ENCODE results near the gene ANKRD60. TPM values are rescaled to one million over a fixed set of nuclear protein-coding genes. Genes with fewer than 3 reads are reported as not detected.

The ANKRD60 gene
- total and polyA plus RNA-seq, 8 donors = not detected

GRCh38 chr20:58233393-58233792 lies 4.9 kb upstream of the ANKRD60 start:
- intact Hi-C loops (cut with DNase I) = no loop called here

GRCh38 chr20:58231683-58232082 lies 3.2 kb upstream of the ANKRD60 start:
- Histone ChIP-seq H3K27me3 (peaks cover 0 to 20% (median 3%) of the 10 kb centered on the region in 4 donors), H3K4me3 (no peak overlapping the region), H3K9me3 (no peaks in the 10 kb centered on the region), H3K36me3 (no peaks in the 10 kb centered on the region), H3K4me1 (no peaks in the 10 kb centered on the region), H3K27ac (no peak overlapping the region)
- ATAC-seq (peak in 2 of 4 donors; percentile 30 to 40), DNase-seq (no peak), FAIRE-seq (no peak)
- intact Hi-C loops (cut with DNase I) = no loop called here
- 70 to 78% methylated on average over 6 of the region's 6 CpGs for WGBS, 2 donors
- no peak for TF ChIP-seq CTCF (IDR thresholded peaks at IDR 0.05)

More at GRCh38 chr20:58233393-58233792, 4.9 kb upstream of the ANKRD60 start:
- no peak for TF ChIP-seq CTCF (IDR thresholded peaks at IDR 0.05)
- Histone ChIP-seq H3K36me3 (no peaks in the 10 kb centered on the region), H3K4me3 (no peak overlapping the region), H3K4me1 (no peaks in the 10 kb centered on the region), H3K27ac (no peak overlapping the region), H3K27me3 (peaks cover 0 to 8% (median 0%) of the 10 kb centered on the region in 4 donors), H3K9me3 (no peaks in the 10 kb centered on the region)
- WGBS, 2 donors = 84 to 98% methylated on average over 8 of the region's 8 CpGs
- FAIRE-seq (no peak), DNase-seq (no peak), ATAC-seq (no peak)

- Histone ChIP-seq H3K4me3 (no peak overlapping the region), H3K4me1 (no peaks in the 10 kb centered on the region), H3K27ac (no peak overlapping the region), H3K36me3 (no peaks in the 10 kb centered on the region), H3K27me3 (peaks cover 0 to 27% (median 3%) of the 10 kb centered on the region in 4 donors), H3K9me3 (no peaks in the 10 kb centered on the region)
- 73 to 86% methylated on average over 14 of the region's 14 CpGs for WGBS, 2 donors
- DNase-seq = no peak
- no peak for ATAC-seq
- FAIRE-seq = no peak
- no peak for TF ChIP-seq CTCF (IDR thresholded peaks at IDR 0.05)
- intact Hi-C loops (cut with DNase I) = no loop called here
Observed at GRCh38 chr20:58229198-58229798, 845 bp upstream of the ANKRD60 start.

GRCh38 chr20:58228103-58228483 lies 360 bp downstream of the ANKRD60 start:
- intact Hi-C loops (cut with DNase I) = no loop called here
- H3K27ac ChIP-seq = no peak overlapping the region
- H3K4me1 ChIP-seq = no peaks in the 10 kb centered on the region
- no peak for TF ChIP-seq CTCF (IDR thresholded peaks at IDR 0.05)
- FAIRE-seq (no peak), ATAC-seq (no peak), DNase-seq (peak in 1 of 6 donors; percentile 59)
- peaks cover 0 to 27% (median 3%) of the 10 kb centered on the region in 4 donors for H3K27me3 ChIP-seq
- 6 to 8% methylated on average over 25 to 29 of the region's 29 CpGs for WGBS, 2 donors
- no peaks in the 10 kb centered on the region for H3K36me3 ChIP-seq
- H3K9me3 ChIP-seq = no peaks in the 10 kb centered on the region
- no peak overlapping the region for H3K4me3 ChIP-seq

GRCh38 chr20:58227391-58228102 lies 906 bp downstream of the ANKRD60 start:
- no peak for TF ChIP-seq CTCF (IDR thresholded peaks at IDR 0.05)

More at GRCh38 chr20:58227391-58228102, 906 bp downstream of the ANKRD60 start:
- Histone ChIP-seq H3K9me3 (no peaks in the 10 kb centered on the region), H3K27ac (no peak overlapping the region), H3K27me3 (peaks cover 0 to 27% (median 3%) of the 10 kb centered on the region in 4 donors), H3K4me3 (no peak overlapping the region), H3K36me3 (no peaks in the 10 kb centered on the region), H3K4me1 (no peaks in the 10 kb centered on the region)
- intact Hi-C loops (cut with DNase I) = no loop called here
- 86 to 93% methylated on average over 5 of the region's 5 CpGs for WGBS, 2 donors
- FAIRE-seq (no peak), ATAC-seq (no peak), DNase-seq (no peak)
